AG04450 (cell line): ENCODE data around the gene TEAD2. TPM values are rescaled to one million over a fixed set of nuclear protein-coding genes. Genes with fewer than 3 reads are reported as not detected.
A peak's percentile ranks its signal among the peaks of the same experiment; 100 is the strongest.

Experiments used
- CTCF ChIA-PET: fragments of 300-600, 350-600 bp; formaldehyde crosslinking; extraction: SDS; loops from one replicate; lab custom pipeline; 2022; ENCODE audit warnings: antibody characterized with exemption, inconsistent platforms; lab: Charles Lee
- POLR2A ChIA-PET: fragments of 350-600 bp; formaldehyde crosslinking; extraction: SDS; loops from one replicate; lab custom pipeline; 2021; ENCODE audit warnings: antibody characterized with exemption, inconsistent platforms; lab: Yijun Ruan, JAX
- DNase-seq: peaks from one replicate; pipeline ENCODE4 v3.0.0-alpha.2; 2011; ENCODE audit warnings: low read depth, low spot score
- H3K27ac ChIP-seq: one replicate; pipeline ENCODE4 v1.5.1; 2012; ENCODE audit warnings: low read depth, low read length, control low read depth
- H3K27me3 ChIP-seq: one replicate; pipeline ENCODE4 v1.6.0; 2012; ENCODE audit warnings: low read length; ENCODE audit not compliant: control insufficient read depth, insufficient read depth
- H3K4me3 ChIP-seq: 2 replicates; pipeline ENCODE4 v1.5.1; 2011; ENCODE audit warnings: mild to moderate bottlenecking, low read depth, low read length, control low read depth
- H3K9me3 ChIP-seq: 2 replicates; pipeline ENCODE4 v1.5.1; 2012; ENCODE audit warnings: low read length; ENCODE audit not compliant: control insufficient read depth, insufficient read depth
- CTCF ChIP-seq: IDR thresholded peaks from 2 replicates; pipeline ENCODE4 v1.5.1; 2011; ENCODE audit warnings: low read depth, low read length, control low read depth, inconsistent platforms
- polyA plus RNA-seq: library from polyadenylated mRNA; depleted of rRNA; stranded (reverse); fragments of >200 nt; gene quantifications from 2 replicates; pipeline ENCODE4 v1.2.3, GENCODE V29; 2011

Gene TEAD2
- polyA plus RNA-seq, 1 experiment, result 32.8 TPM

- H3K4me3 ChIP-seq, result no peak overlapping the region
- peaks cover 9% of the 10 kb centered on the region; the same call in 1 of the 2 replicates for H3K9me3 ChIP-seq
- H3K27ac ChIP-seq, result peak overlapping the region; percentile 11
- no peak for DNase-seq
- ChIA-PET POLR2A (no interaction called here), CTCF (no interaction called here)
- no peaks in the 10 kb centered on the region for H3K27me3 ChIP-seq
- TF ChIP-seq CTCF, result no peak
These were observed 19.1 kb downstream of the TEAD2 start for GRCh38 chr19:49343123-49343522.

GRCh38 chr19:49342291-49342721 is 19.9 kb downstream of the TEAD2 start:
- Histone ChIP-seq H3K4me3 (no peak overlapping the region), H3K27ac (no peak overlapping the region), H3K9me3 (peaks cover 9% of the 10 kb centered on the region; the same call in 1 of the 2 replicates), H3K27me3 (no peaks in the 10 kb centered on the region)
- TF ChIP-seq CTCF, result no peak
- POLR2A ChIA-PET, result no interaction called here
- DNase-seq, result no peak
- CTCF ChIA-PET, result no interaction called here

GRCh38 chr19:49340865-49341718 is 21.1 kb downstream of the TEAD2 start:
- H3K27me3 ChIP-seq, result no peaks in the 10 kb centered on the region
- no peak for DNase-seq
- TF ChIP-seq CTCF, result no peak
- ChIA-PET POLR2A (interaction anchor here (0.7 kb wide), 1 partner anchor 105 kb away, joined by 3 read pairs; no protein-coding TSS in a partner anchor), CTCF (no interaction called here)
- no peak overlapping the region for H3K4me3 ChIP-seq
- no peak overlapping the region for H3K27ac ChIP-seq
- H3K9me3 ChIP-seq, result peaks cover 9% of the 10 kb centered on the region; the same call in 1 of the 2 replicates

GRCh38 chr19:49340069-49340864 is 21.9 kb downstream of the TEAD2 start:
- Histone ChIP-seq H3K9me3 (peaks cover 9% of the 10 kb centered on the region; the same call in 1 of the 2 replicates), H3K4me3 (no peak overlapping the region), H3K27me3 (no peaks in the 10 kb centered on the region), H3K27ac (no peak overlapping the region)
- TF ChIP-seq CTCF, result no peak
- CTCF ChIA-PET, result interaction anchor here (1.3 to 1.7 kb wide), 3 partner anchors 12 to 242 kb away, joined by 5 to 8 read pairs (median 5); no protein-coding TSS in a partner anchor
- no peak for DNase-seq
- POLR2A ChIA-PET, result interaction anchor here (0.6 to 1.0 kb wide), 3 partner anchors 19 to 106 kb away, joined by 3 to 4 read pairs (median 3); no protein-coding TSS in a partner anchor
